ENCODE measurements around the gene MYO7A. TPM values are rescaled to one million over a fixed set of nuclear protein-coding genes. Genes with fewer than 3 reads are reported as not detected.
A peak's percentile ranks its signal among the peaks of the same experiment; 100 is the strongest.

MYO7A gene
- total and polyA plus RNA-seq, 2 donors (not counting 1 experiment from before 2014, with no cell fraction given): 0.03 to 0.07 TPM

DNA sequence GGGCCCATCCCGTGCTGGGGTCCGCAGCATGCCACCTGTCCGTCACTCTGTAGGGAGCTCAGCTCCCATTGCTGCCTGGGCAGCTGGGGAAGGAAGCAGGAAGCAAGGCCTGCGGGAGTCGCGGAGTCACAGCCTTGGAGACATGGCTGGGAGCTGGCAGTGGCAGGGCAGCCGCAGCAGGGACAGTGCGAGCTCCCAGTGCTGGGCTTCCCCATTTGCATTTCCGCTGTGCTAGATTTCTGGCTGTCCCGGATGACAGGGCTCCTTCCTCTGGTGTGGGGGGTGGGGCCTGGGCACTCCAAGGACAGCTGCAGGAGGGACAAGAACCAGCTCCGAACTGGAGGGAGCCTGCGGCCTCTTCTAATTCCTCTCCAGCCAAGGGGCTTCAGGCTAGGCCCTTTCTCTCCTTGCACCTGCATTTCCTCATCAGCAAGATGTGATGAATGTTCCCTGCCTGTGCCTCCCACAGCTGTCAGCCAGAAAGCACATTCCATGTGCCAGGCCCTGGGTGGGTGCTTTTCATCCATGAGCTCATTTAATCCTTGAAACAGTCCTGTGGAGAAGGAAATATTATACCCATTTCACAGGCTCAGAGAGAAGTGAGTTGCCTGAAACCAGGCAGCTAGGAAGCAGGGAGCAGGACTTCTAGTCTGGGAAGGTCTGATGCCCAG is 48.0 kb downstream of the MYO7A start:
- Histone ChIP-seq H2AFZ (ENCODE audit: insufficient read depth, low read depth, low read length, poor library complexity, severe bottlenecking) (peak overlapping the region; percentile 47), H3K27me3 (replicated peaks in 1 of 4; ENCODE audit: control extremely low read depth in 1 of 4, control insufficient read depth in 3 of 4, insufficient read depth in 4 of 4, low read length in 3 of 4) (no peaks in the 10 kb centered on the region), H3K4me2 (replicated peaks; ENCODE audit: low read depth, low read length, poor library complexity, severe bottlenecking) (peak overlapping the region; percentile 46), H3K9me3 (ENCODE audit: control extremely low read depth in 1 of 3, control insufficient read depth in 2 of 3, insufficient read depth in 1 of 3, low read length in 2 of 3) (no peaks in the 10 kb centered on the region), H4K20me1 (ENCODE audit: control insufficient read depth, insufficient read depth, low read length, poor library complexity, severe bottlenecking) (no peaks in the 10 kb centered on the region), H3K9ac (ENCODE audit: low read length) (no peak overlapping the region), H3K79me2 (ENCODE audit: control insufficient read depth, insufficient read depth, low read length) (no peaks in the 10 kb centered on the region), H3K4me3 (ENCODE audit: control extremely low read depth in 1 of 5, extremely low read depth in 1 of 5, insufficient read depth in 1 of 5, low read depth in 2 of 5, low read length in 4 of 5) (no peak overlapping the region), H3K36me3 (replicated peaks in 1 of 2; ENCODE audit: control extremely low read depth in 1 of 2, control insufficient read depth in 1 of 2, extremely low read depth in 1 of 2, insufficient read depth in 2 of 2, low read length in 1 of 2) (no peaks in the 10 kb centered on the region), H3K4me1 (ENCODE audit: control insufficient read depth in 2 of 2, insufficient read depth in 2 of 2, low read length in 2 of 2) (peaks cover 0 to 11% of the 10 kb centered on the region in 2 donors), H3K27ac (ENCODE audit: low read length in 2 of 2) (no peak overlapping the region)
- ChIA-PET POLR2A (no interaction called here), CTCF (no interaction called here)
- intact Hi-C loops (cut with micrococcal nuclease): no loop called here
- H3K4me3 Mint-ChIP-seq: peak overlapping the region; percentile 19
- no peak overlapping the region for H3K27ac Mint-ChIP-seq
- TF ChIP-seq, protein P1, sequence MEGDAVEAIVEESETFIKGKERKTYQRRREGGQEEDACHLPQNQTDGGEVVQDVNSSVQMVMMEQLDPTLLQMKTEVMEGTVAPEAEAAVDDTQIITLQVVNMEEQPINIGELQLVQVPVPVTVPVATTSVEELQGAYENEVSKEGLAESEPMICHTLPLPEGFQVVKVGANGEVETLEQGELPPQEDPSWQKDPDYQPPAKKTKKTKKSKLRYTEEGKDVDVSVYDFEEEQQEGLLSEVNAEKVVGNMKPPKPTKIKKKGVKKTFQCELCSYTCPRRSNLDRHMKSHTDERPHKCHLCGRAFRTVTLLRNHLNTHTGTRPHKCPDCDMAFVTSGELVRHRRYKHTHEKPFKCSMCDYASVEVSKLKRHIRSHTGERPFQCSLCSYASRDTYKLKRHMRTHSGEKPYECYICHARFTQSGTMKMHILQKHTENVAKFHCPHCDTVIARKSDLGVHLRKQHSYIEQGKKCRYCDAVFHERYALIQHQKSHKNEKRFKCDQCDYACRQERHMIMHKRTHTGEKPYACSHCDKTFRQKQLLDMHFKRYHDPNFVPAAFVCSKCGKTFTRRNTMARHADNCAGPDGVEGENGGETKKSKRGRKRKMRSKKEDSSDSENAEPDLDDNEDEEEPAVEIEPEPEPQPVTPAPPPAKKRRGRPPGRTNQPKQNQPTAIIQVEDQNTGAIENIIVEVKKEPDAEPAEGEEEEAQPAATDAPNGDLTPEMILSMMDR (IDR thresholded peaks at IDR 0.05): no peak
- TF ChIP-seq EZH2 (IDR thresholded peaks at IDR 0.05; ENCODE audit: borderline replicate concordance, insufficient read depth, low read depth, low read length, poor library complexity, severe bottlenecking): no peak
- no peaks in the 10 kb centered on the region for H3K27me3 Mint-ChIP-seq
- peaks cover 15% of the 10 kb centered on the region for H3K4me1 Mint-ChIP-seq
- DNase-seq: no peak
- 10% methylated on average over 9 of the region's 12 CpGs for WGBS (ENCODE audit: insufficient coverage)
- ATAC-seq (ENCODE audit: low read depth): no peak
- no peaks in the 10 kb centered on the region for H3K9me3 Mint-ChIP-seq (ENCODE audit: insufficient read depth)

DNA sequence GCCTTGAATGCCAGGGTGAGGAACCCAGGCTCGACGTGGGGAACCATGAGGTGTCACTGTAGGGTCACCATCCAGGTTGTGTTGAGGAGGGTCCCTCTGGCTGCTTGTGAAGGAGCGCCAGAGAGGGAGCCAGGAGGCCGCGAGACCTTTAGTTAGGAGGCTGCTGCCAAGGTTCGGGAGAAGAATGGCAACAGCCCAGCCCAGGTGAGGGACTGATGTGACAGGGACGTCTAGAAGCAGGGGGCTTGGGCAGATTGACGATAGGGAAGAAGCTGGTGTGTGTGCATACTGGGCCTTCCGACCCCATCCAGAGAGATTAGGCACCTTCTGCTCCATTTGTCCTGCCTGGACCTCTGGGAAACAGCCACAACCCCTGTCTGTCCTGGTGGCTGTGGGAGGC is 49.0 kb downstream of the MYO7A start:
- Histone ChIP-seq H4K20me1 (ENCODE audit: control insufficient read depth, insufficient read depth, low read length, poor library complexity, severe bottlenecking) (no peaks in the 10 kb centered on the region), H3K4me2 (replicated peaks; ENCODE audit: low read depth, low read length, poor library complexity, severe bottlenecking) (no peak overlapping the region), H3K4me1 (ENCODE audit: control insufficient read depth in 2 of 2, insufficient read depth in 2 of 2, low read length in 2 of 2) (peaks cover 0 to 11% of the 10 kb centered on the region in 2 donors), H3K9me3 (ENCODE audit: control extremely low read depth in 1 of 3, control insufficient read depth in 2 of 3, insufficient read depth in 1 of 3, low read length in 2 of 3) (no peaks in the 10 kb centered on the region), H3K79me2 (ENCODE audit: control insufficient read depth, insufficient read depth, low read length) (no peaks in the 10 kb centered on the region), H3K36me3 (replicated peaks in 1 of 2; ENCODE audit: control extremely low read depth in 1 of 2, control insufficient read depth in 1 of 2, extremely low read depth in 1 of 2, insufficient read depth in 2 of 2, low read length in 1 of 2) (no peaks in the 10 kb centered on the region), H2AFZ (ENCODE audit: insufficient read depth, low read depth, low read length, poor library complexity, severe bottlenecking) (no peak overlapping the region), H3K9ac (ENCODE audit: low read length) (no peak overlapping the region), H3K27ac (ENCODE audit: low read length in 2 of 2) (no peak overlapping the region), H3K27me3 (replicated peaks in 1 of 4; ENCODE audit: control extremely low read depth in 1 of 4, control insufficient read depth in 3 of 4, insufficient read depth in 4 of 4, low read length in 3 of 4) (no peaks in the 10 kb centered on the region), H3K4me3 (ENCODE audit: control extremely low read depth in 1 of 5, extremely low read depth in 1 of 5, insufficient read depth in 1 of 5, low read depth in 2 of 5, low read length in 4 of 5) (no peak overlapping the region)
- Mint-ChIP-seq H3K27me3 (no peaks in the 10 kb centered on the region), H3K27ac (no peak overlapping the region), H3K4me1 (peaks cover 15% of the 10 kb centered on the region), H3K4me3 (no peak overlapping the region), H3K9me3 (ENCODE audit: insufficient read depth) (no peaks in the 10 kb centered on the region)
- no peak for DNase-seq
- no peak for ATAC-seq (ENCODE audit: low read depth)
- ChIA-PET CTCF (interaction anchor here (1.5 kb wide), 1 partner anchor 11 kb away, joined by 4 read pairs; no protein-coding TSS in a partner anchor), POLR2A (no interaction called here)
- 87% methylated on average over 9 of the region's 9 CpGs for WGBS (ENCODE audit: insufficient coverage)
- TF ChIP-seq EZH2 (IDR thresholded peaks at IDR 0.05; ENCODE audit: borderline replicate concordance, insufficient read depth, low read depth, low read length, poor library complexity, severe bottlenecking): no peak
- TF ChIP-seq, protein P1 (IDR thresholded peaks at IDR 0.05): no peak
- intact Hi-C loops (cut with micrococcal nuclease): no loop called here
